HG02973 (cell line): ENCODE results near the gene SPOCK1.
"Not testable (repeated sequence)": the region's sequence is repeated elsewhere in the genome, so short reads cannot be mapped to it uniquely, and the experiment has no call there.

Experiments used
- ATAC-seq: cut with Tn5 transposase; IDR thresholded peaks from one replicate; pipeline ENCODE4 v1.9.1; 2021; ENCODE audit warnings: moderate library complexity; ENCODE audit not compliant: unreplicated experiment

The SPOCK1 gene

GRCh38 chr5:137398751-137399150 is 100.4 kb downstream of the SPOCK1 start:
- ATAC-seq, result no peak

GRCh38 chr5:137398154-137398553 is 101.0 kb downstream of the SPOCK1 start:
- ATAC-seq, result no peak

GRCh38 chr5:137395011-137395755 is 103.9 kb downstream of the SPOCK1 start:
- no peak for ATAC-seq

- no peak for ATAC-seq
These were observed 104.7 kb downstream of the SPOCK1 start for GRCh38 chr5:137394380-137394779.

- ATAC-seq, result no peak
These were observed 105.7 kb downstream of the SPOCK1 start for GRCh38 chr5:137393196-137393993.

GRCh38 chr5:137392261-137392660 is 106.9 kb downstream of the SPOCK1 start:
- no peak for ATAC-seq

- not testable (repeated sequence) for ATAC-seq
These were observed 108.1 kb downstream of the SPOCK1 start for GRCh38 chr5:137391044-137391443.

GRCh38 chr5:137389042-137389441 is 110.1 kb downstream of the SPOCK1 start:
- ATAC-seq, result no peak

- no peak for ATAC-seq
These were observed 114.1 kb downstream of the SPOCK1 start for GRCh38 chr5:137385064-137385463.

GRCh38 chr5:137383909-137384308 is 115.2 kb downstream of the SPOCK1 start:
- no peak for ATAC-seq

GRCh38 chr5:137381555-137381954 is 117.6 kb downstream of the SPOCK1 start:
- ATAC-seq, result no peak

GRCh38 chr5:137379555-137380286 is 119.4 kb downstream of the SPOCK1 start:
- no peak for ATAC-seq

- ATAC-seq, result no peak
These were observed 123.2 kb downstream of the SPOCK1 start for GRCh38 chr5:137375741-137376526.

- ATAC-seq, result no peak
These were observed 124.9 kb downstream of the SPOCK1 start for GRCh38 chr5:137374110-137374714.

- ATAC-seq, result no peak
These were observed 126.4 kb downstream of the SPOCK1 start for GRCh38 chr5:137372773-137373160.

- ATAC-seq, result no peak
These were observed 126.9 kb downstream of the SPOCK1 start for GRCh38 chr5:137372016-137372772.

- no peak for ATAC-seq
These were observed 128.7 kb downstream of the SPOCK1 start for GRCh38 chr5:137370096-137371071.

GRCh38 chr5:137368651-137369050 is 130.5 kb downstream of the SPOCK1 start:
- ATAC-seq, result no peak
